Gastroesophageal sphincter (tissue), 3 donors: ENCODE measurements around the gene TTC9C.

Experiments used
- POLR2A ChIP-seq, 2 donors: fragments of 450-650 bp; IDR thresholded peaks; one replicate each; pipeline ENCODE4 v1.6.1; 2017; ENCODE audit warnings: antibody characterized with exemption in 2 of 2, mild to moderate bottlenecking in 2 of 2, moderate library complexity in 1 of 2
- TF ChIP-seq, protein P1 (sequence below), 4 experiments: fragments of 200-600 bp in 2 of 4; fragments of 450-650 bp in 2 of 4; sonication (generic) in 1 of 4; IDR thresholded peaks; one replicate each; pipeline ENCODE4 v1.5.1; 2017 to 2019; ENCODE audit warnings: antibody characterized with exemption in 4 of 4, mild to moderate bottlenecking in 2 of 4, moderate library complexity in 2 of 4

- TF ChIP-seq, protein P1, sequence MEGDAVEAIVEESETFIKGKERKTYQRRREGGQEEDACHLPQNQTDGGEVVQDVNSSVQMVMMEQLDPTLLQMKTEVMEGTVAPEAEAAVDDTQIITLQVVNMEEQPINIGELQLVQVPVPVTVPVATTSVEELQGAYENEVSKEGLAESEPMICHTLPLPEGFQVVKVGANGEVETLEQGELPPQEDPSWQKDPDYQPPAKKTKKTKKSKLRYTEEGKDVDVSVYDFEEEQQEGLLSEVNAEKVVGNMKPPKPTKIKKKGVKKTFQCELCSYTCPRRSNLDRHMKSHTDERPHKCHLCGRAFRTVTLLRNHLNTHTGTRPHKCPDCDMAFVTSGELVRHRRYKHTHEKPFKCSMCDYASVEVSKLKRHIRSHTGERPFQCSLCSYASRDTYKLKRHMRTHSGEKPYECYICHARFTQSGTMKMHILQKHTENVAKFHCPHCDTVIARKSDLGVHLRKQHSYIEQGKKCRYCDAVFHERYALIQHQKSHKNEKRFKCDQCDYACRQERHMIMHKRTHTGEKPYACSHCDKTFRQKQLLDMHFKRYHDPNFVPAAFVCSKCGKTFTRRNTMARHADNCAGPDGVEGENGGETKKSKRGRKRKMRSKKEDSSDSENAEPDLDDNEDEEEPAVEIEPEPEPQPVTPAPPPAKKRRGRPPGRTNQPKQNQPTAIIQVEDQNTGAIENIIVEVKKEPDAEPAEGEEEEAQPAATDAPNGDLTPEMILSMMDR (IDR thresholded peaks at IDR 0.05) = no peak
- no peak for TF ChIP-seq POLR2A (IDR thresholded peaks at IDR 0.05)
Measured at GRCh38 chr11:62727872-62728170, 465 bp upstream of the TTC9C start.
